K562 treated with DMSO at 1 percent for 4 hours (cell line): ENCODE data around the gene ERCC1. TPM values are rescaled to one million over a fixed set of nuclear protein-coding genes. Genes with fewer than 3 reads are reported as not detected.

Experiments used
- total RNA-seq: library from RNA; unstranded; fragments of 300-600 nt; gene quantifications from 2 replicates; pipeline ENCODE4 v1.2.3, GENCODE V29; 2022; ENCODE audit not compliant: insufficient read depth

Gene ERCC1
- total RNA-seq = 53.4 and 72.7 TPM in 2 replicates

GRCh38 chr19:45423589-45424190 lies at the start of gene ERCC1:
TSS of gene ERCC1 (minus strand) at chr19:45423917. CDS start at chr19:45423374, 543 bp downstream.

GRCh38 chr19:45467456-45468158 lies 43.9 kb upstream of the ERCC1 start, which contains the start of gene FOSB:
TSS of gene FOSB (plus strand) at chr19:45467996. CDS start at chr19:45468587, 591 bp downstream.

GRCh38 chr19:45406226-45407090 lies 17.3 kb downstream of the ERCC1 start, which contains the start of gene POLR1G:
TSS of gene POLR1G (plus strand) at chr19:45406644. CDS start at chr19:45406697, 53 bp downstream.

GRCh38 chr19:45404557-45405434 lies 18.9 kb downstream of the ERCC1 start, which contains the start of gene PPP1R13L:
TSS of gene PPP1R13L (minus strand) at chr19:45405069. CDS start at chr19:45398318, 6,751 bp downstream.

DNA sequence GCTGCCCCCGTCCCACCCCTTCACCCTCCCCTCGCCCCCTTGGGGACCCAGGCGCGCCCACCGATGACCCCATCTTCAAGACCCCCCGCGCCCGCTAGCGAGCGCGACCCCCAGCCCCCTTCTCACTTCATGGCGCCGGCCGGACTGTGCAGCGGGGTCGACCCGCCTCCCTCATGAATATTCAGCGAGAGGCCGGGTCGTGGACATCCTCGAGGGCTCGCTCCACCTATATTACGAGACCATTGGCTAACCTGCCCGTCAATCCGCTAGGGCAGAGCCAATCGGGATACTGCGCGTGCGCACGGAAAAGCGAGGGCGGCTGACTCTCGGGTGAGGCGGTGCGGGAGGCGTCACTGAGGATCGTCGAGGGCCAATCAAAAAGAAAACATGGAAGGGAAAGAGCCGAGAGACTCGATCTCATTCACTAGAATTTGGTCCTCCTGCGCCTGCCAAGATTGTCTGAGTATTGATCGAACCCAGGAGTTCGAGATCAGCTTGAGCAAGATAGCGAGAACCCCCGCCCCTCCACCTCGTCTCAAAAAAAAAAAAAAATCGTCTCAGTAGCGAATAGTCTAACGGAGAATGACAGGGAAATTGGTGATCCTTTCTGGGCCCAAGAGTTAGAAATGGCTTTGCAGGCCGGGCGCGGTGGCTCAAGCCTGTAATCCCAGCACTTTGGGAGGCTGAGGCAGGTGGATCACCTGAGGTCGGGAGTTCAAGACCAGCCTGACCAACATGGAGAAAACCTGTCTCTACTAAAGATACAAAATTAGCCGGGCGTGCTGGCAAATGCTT lies 53.1 kb downstream of the ERCC1 start, which contains the start of gene ERCC2:
ERCC2 (minus strand) TSS at position 164 of the 795 bp plus-strand sequence; CDS start at position 131, 33 bp downstream.

Other genes starting within 250 kb of the ERCC1 start
- 92.2 and 94.5 TPM in 2 replicates for gene TRAPPC6A, start 245.7 kb downstream of the ERCC1 start, total RNA-seq
- 20.1 and 28.6 TPM in 2 replicates for gene BLOC1S3, start 245.1 kb downstream of the ERCC1 start, total RNA-seq
- gene EXOC3L2, start 178.5 kb downstream of the ERCC1 start, total RNA-seq = 10.5 and 12.9 TPM in 2 replicates
- 20.2 and 23.1 TPM in 2 replicates for gene MARK4, start 172.6 kb downstream of the ERCC1 start, total RNA-seq
- gene CKM, start 101.0 kb downstream of the ERCC1 start, total RNA-seq = not detected in 2 replicates
- 2.4 and 4.9 TPM in 2 replicates for gene KLC3, start 83.2 kb downstream of the ERCC1 start, total RNA-seq
- 26.3 and 27.2 TPM in 2 replicates for gene ERCC2, start 53.3 kb downstream of the ERCC1 start, total RNA-seq
- gene PPP1R13L, start 18.8 kb downstream of the ERCC1 start, total RNA-seq = 15.9 and 26.6 TPM in 2 replicates
- gene POLR1G, start 17.3 kb downstream of the ERCC1 start, total RNA-seq = 2.8 and 2.9 TPM in 2 replicates
- gene FOSB, start 44.1 kb upstream of the ERCC1 start, total RNA-seq = 1.0 and 2.9 TPM in 2 replicates
- gene RTN2, start 73.1 kb upstream of the ERCC1 start, total RNA-seq = 56.5 and 60.3 TPM in 2 replicates
- 12.6 and 14.2 TPM in 2 replicates for gene PPM1N, start 74.5 kb upstream of the ERCC1 start, total RNA-seq
- 91.0 and 99.4 TPM in 2 replicates for gene VASP, start 83.6 kb upstream of the ERCC1 start, total RNA-seq
- gene OPA3, start 160.9 kb upstream of the ERCC1 start, total RNA-seq = 5.3 and 15.5 TPM in 2 replicates
- gene GPR4, start 178.3 kb upstream of the ERCC1 start, total RNA-seq = not detected in 2 replicates
- gene EML2, start 215.5 kb upstream of the ERCC1 start, total RNA-seq = 48.9 and 83.8 TPM in 2 replicates
- 11.7 and 15.8 TPM in 2 replicates for gene GIPR, start 244.3 kb upstream of the ERCC1 start, total RNA-seq